NT2/D1 (cell line): ENCODE data around the gene BARX2.
"Not testable (repeated sequence)": the region's sequence is repeated elsewhere in the genome, so short reads cannot be mapped to it uniquely, and the experiment has no call there.

ENCODE experiments used
- DNase-seq: peaks from one replicate; pipeline ENCODE4 v3.0.0-alpha.2; 2011; ENCODE audit warnings: low read depth, low spot score
- H3K27me3 ChIP-seq: 2 replicates; pipeline ENCODE4 v1.6.0; 2011; ENCODE audit warnings: mild to moderate bottlenecking; ENCODE audit not compliant: insufficient read length, insufficient read depth
- H3K36me3 ChIP-seq: 2 replicates; pipeline ENCODE4 v1.6.1; 2011; ENCODE audit warnings: mild to moderate bottlenecking, low read length, mixed read lengths; ENCODE audit not compliant: insufficient read depth, insufficient read length
- H3K4me1 ChIP-seq: 2 replicates; pipeline ENCODE4 v1.5.1; 2011; ENCODE audit not compliant: insufficient read depth, insufficient read length
- H3K4me3 ChIP-seq: 2 replicates; pipeline ENCODE4 v1.5.1; 2011; ENCODE audit warnings: low read depth; ENCODE audit not compliant: insufficient read length
- H3K9ac ChIP-seq: 2 replicates; pipeline ENCODE4 v1.6.0; 2011; ENCODE audit warnings: low read depth; ENCODE audit not compliant: insufficient read length
- H3K9me3 ChIP-seq: 2 replicates; pipeline ENCODE4 v1.5.1; 2011; ENCODE audit warnings: mild to moderate bottlenecking, low read length; ENCODE audit not compliant: insufficient read depth
- SUZ12 ChIP-seq: IDR thresholded peaks from 2 replicates; pipeline ENCODE4 v1.6.1; 2011; ENCODE audit not compliant: insufficient read length, insufficient read depth; ENCODE audit errors: extremely low read depth
- YY1 ChIP-seq: IDR thresholded peaks from 2 replicates; pipeline ENCODE4 v1.6.1; 2011; ENCODE audit not compliant: insufficient read length, insufficient read depth
- ZNF274 ChIP-seq: IDR thresholded peaks from 2 replicates; pipeline ENCODE4 v1.6.1; 2011; ENCODE audit warnings: mild to moderate bottlenecking, low read depth, low read length

The BARX2 gene, protein sequence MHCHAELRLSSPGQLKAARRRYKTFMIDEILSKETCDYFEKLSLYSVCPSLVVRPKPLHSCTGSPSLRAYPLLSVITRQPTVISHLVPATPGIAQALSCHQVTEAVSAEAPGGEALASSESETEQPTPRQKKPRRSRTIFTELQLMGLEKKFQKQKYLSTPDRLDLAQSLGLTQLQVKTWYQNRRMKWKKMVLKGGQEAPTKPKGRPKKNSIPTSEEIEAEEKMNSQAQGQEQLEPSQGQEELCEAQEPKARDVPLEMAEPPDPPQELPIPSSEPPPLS

DNA sequence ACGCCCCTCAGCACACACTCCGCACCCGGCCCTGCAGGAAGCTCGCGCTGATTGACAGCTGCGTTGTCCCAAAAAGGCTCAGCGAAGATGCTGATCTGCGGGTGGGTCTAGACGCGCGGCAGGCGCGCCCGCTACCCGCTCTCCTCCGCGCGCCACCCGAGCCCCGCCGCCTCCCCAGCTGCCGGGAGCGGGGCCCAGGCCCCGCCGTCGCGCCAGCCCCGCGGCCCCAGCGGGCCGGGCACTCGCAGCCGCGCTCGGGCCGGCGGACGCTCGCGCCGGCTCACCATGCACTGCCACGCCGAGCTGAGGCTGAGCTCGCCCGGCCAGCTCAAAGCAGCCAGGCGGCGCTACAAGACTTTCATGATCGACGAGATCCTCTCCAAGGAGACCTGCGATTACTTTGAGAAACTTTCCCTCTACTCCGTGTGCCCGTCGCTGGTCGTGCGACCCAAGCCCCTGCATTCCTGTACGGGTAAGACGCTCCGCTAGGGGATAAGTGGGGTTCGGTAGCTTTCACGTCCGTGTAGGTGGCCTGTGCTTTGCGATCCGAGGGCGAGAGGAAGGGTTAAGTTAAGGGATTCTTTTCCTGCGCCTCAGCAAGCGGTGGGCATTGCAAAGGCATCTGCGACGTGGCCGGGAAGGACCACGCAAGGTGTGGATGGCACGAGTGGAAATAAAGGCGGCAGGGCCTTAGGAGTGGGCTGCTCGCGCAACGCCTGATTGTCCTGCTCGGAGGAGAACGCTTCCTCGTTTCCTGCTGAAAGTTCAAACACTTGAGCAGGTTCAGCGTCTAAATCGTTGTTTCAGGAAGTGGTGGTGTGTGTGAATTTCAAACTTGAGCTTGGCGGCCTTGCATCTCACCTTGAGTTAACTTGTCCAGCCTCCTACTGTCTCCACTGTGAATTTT, at the start of gene BARX2:
BARX2 (plus strand) TSS at position 98 of the 907 bp plus-strand sequence; CDS start at position 286, 188 bp downstream.
- Histone ChIP-seq H3K36me3 (no peaks in the 10 kb centered on the region), H3K9ac (peak within 1 kb of the TSS; percentile 32), H3K27me3 (peaks cover 68% of the 10 kb centered on the region), H3K9me3 (no peaks in the 10 kb centered on the region), H3K4me3 (peak within 1 kb of the TSS; percentile 56), H3K4me1 (no peaks in the 10 kb centered on the region)
- peak; percentile 68 for DNase-seq
- TF ChIP-seq SUZ12: no peak
- TF ChIP-seq ZNF274: no peak
- no peak for TF ChIP-seq YY1

DNA sequence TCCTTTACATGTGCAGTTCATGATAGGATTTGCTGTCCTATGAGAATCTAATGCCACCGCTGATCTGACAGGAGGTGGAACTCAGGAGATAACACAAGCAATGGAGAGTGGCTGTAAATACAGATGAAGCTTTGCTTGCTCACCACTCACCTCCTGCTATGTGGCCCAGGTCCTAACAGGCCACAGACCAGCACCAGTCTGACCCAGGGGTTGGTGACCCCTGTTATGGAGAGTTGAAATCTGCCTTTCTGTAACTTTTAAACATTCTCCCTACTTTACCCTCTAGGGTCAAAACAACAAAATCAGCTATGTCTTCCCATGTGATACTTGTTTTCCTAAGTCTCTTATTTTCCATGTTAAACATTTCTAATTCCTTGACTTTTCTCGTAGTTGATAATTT, 48.7 kb upstream of the BARX2 start:
- Histone ChIP-seq H3K9me3 (no peaks in the 10 kb centered on the region), H3K27me3 (no peaks in the 10 kb centered on the region), H3K9ac (no peak overlapping the region), H3K4me1 (peaks cover 4% of the 10 kb centered on the region), H3K36me3 (no peaks in the 10 kb centered on the region), H3K4me3 (no peak overlapping the region)
- no peak for DNase-seq
- no peak for TF ChIP-seq ZNF274
- no peak for TF ChIP-seq YY1
- TF ChIP-seq SUZ12: no peak

DNA sequence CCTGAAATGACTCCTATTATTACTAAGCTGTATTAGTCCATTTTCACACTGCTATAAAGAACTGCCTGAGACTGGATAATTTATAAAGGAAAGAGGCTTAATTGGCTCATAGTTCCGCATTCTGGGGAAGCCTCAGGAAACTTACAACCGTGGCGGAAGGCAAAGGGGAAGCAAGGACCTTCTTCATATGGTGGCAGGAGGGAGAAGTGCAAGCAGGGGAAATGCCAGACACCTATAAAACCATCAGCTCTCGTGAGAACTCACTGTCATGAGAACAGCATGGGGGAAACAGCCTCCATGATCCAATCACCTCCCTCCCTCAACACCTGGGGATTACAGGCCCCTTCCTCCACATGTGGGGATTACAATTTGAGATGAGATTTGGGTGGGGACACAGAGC, 47.9 kb upstream of the BARX2 start:
- not testable (repeated sequence) for H3K27me3 ChIP-seq, H3K36me3 ChIP-seq, H3K9ac ChIP-seq, H3K4me1 ChIP-seq, H3K4me3 ChIP-seq, H3K9me3 ChIP-seq, DNase-seq

DNA sequence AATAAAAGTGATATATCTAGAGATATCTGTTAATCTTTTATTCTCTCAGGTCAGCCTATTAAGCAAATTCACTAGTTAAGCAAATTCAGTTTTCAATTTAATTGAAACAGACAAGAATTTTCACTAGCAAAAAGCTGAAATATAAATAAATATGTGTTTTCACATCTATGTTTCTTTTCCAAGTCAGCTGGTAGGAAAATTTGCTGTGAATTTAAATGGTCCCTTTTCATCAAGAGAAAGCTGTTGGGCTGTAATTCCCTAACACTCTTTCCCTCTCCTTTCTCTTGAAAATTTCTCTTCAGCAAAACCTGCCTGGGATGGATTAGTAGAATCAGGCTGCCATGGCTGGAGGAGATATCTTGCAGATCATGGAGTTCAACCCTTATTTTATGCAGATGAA, 46.9 kb upstream of the BARX2 start:
- Histone ChIP-seq H3K9ac (no peak overlapping the region), H3K4me3 (no peak overlapping the region), H3K27me3 (no peaks in the 10 kb centered on the region), H3K9me3 (no peaks in the 10 kb centered on the region), H3K4me1 (peaks cover 4% of the 10 kb centered on the region), H3K36me3 (no peaks in the 10 kb centered on the region)
- no peak for DNase-seq
- TF ChIP-seq ZNF274 (no peak), SUZ12 (no peak), YY1 (no peak)

DNA sequence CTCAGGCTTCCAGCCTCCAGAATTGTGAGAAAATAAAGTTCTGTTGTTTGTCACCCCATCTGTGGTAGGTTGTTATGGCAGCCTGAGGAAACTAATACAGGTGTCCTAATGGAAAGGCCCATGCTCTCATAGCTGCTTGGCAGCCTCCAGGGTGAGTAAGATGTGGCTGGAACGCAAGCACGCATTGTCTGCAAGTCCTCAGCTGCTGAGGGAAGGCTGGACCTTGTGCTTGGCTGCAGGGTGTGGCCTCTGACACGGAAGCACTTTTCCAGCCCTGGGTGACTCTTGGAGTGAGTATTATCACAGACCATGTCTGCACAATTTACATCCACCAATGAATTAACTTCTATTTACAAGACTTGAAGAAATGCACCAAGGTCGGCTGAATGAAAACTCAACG, 44.4 kb upstream of the BARX2 start:
- Histone ChIP-seq H3K9ac (no peak overlapping the region), H3K36me3 (no peaks in the 10 kb centered on the region), H3K4me1 (no peaks in the 10 kb centered on the region), H3K4me3 (no peak overlapping the region), H3K9me3 (no peaks in the 10 kb centered on the region), H3K27me3 (no peaks in the 10 kb centered on the region)
- no peak for TF ChIP-seq YY1
- TF ChIP-seq ZNF274: no peak
- TF ChIP-seq SUZ12: no peak
- no peak for DNase-seq

DNA sequence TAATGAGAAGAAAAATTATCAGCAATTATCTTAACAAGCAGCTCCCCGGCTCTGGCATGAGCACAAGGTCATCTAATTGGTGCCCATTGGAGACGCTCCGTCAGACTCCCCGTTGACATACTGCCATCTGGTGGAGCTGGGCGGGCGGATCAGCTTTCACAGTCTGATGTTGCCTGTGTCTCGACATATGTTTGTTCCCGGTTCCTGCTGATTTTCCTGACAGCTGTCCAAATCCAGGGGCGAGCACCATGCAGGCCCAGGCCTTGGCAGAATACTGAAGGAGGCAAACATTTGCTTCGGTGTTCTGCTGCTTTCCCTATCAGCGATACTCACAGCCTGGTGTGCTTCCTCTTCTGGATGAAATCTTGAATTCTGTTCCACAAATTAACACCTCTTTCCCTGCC, 43.8 kb upstream of the BARX2 start:
- H3K9ac ChIP-seq: peak overlapping the region; percentile 51
- H3K36me3 ChIP-seq: no peaks in the 10 kb centered on the region
- DNase-seq: peak; percentile 77
- H3K27me3 ChIP-seq: no peaks in the 10 kb centered on the region
- no peaks in the 10 kb centered on the region for H3K4me1 ChIP-seq
- no peaks in the 10 kb centered on the region for H3K9me3 ChIP-seq
- H3K4me3 ChIP-seq: no peak overlapping the region
- TF ChIP-seq SUZ12 (no peak), YY1 (no peak), ZNF274 (no peak)

DNA sequence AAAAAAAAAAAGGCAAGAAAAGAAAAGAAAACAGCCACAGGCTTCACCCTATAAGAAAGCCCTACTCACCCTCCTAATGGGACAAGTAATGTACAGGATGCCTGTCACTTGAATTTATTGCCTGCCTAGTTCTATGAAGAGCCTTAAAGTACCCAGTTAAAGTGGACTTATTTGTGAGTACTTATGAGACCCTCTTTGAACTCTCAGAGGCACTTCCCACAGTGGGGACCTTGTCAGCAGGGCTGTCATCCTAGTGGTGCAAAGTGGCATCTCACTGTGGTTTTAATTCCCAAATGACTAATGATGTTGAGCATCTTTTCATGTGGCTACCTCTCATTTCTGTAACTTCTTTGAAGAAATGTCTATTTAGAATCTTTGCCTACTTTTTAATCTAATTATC, 41.8 kb upstream of the BARX2 start:
- Histone ChIP-seq H3K27me3 (no peaks in the 10 kb centered on the region), H3K36me3 (no peaks in the 10 kb centered on the region), H3K4me3 (no peak overlapping the region), H3K9me3 (no peaks in the 10 kb centered on the region), H3K9ac (no peak overlapping the region), H3K4me1 (no peaks in the 10 kb centered on the region)
- TF ChIP-seq YY1 (no peak), ZNF274 (no peak), SUZ12 (no peak)
- no peak for DNase-seq

DNA sequence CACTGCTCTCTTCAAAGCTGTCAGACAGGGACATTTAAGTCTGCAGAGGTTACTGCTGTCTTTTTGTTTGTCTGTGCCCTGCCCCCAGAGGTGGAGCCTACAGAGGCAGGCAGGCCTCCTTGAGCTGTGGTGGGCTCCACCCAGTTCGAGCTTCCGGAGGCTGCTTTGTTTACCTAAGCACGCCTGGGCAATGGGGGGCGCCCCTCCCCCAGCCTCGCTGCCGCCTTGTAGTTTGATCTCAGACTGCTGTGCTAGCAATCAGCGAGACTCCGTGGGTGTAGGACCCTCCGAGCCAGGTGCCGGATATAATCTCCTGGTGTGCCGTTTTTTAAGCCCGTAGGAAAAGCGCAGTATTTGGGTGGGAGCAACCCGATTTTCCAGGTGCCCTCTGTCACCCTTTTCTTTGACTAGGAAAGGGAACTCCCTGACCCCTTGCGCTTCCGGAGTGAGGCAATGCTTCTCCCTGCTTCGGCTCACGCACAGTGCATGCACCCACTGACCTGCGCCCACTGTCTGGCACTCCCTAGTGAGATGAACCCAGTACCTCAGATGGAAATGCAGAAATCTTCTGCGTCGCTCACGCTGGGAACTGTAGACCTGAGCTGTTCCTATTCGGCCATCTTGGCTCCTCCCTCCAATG, 31.2 kb upstream of the BARX2 start:
- H3K36me3 ChIP-seq, H3K4me1 ChIP-seq, H3K27me3 ChIP-seq, H3K9me3 ChIP-seq: not testable (repeated sequence)
- Histone ChIP-seq H3K9ac (peak overlapping the region; percentile 56), H3K4me3 (peak overlapping the region; percentile 37)
- DNase-seq: peak; percentile 66
